OCI-LY3 (cell line): ENCODE measurements around the gene TOMM22.

Experiments used
- H2AFZ ChIP-seq: fragments of 200-600, 300-600 bp; shearing (Covaris generic); 2 replicates; pipeline ENCODE4 v1.6.0; 2014; ENCODE audit warnings: antibody characterized with exemption, low read depth, low read length
- H3K27ac ChIP-seq: fragments of 200-600, 300-600 bp; sonication (generic); 2 replicates; pipeline ENCODE4 v1.5.1; 2014; ENCODE audit warnings: mild to moderate bottlenecking, low read length, moderate library complexity, mixed read lengths
- H3K27me3 ChIP-seq: fragments of 200-600, 300-600 bp; sonication (generic); 2 replicates; pipeline ENCODE4 v1.6.1; 2014; ENCODE audit warnings: low read depth, low read length, mixed read lengths
- H3K36me3 ChIP-seq: fragments of 200-600, 300-600 bp; sonication (generic); replicated peaks from 2 replicates; pipeline ENCODE3; 2014; ENCODE audit warnings: low read depth, low read length, mixed read lengths
- H3K4me1 ChIP-seq: fragments of 300-600, 200-600 bp; sonication (generic); 2 replicates; pipeline ENCODE4 v1.6.1; 2014; ENCODE audit warnings: low read length, mixed read lengths
- H3K4me2 ChIP-seq: fragments of 200-600, 300-600 bp; sonication (generic); 2 replicates; pipeline ENCODE4 v1.6.1; 2014; ENCODE audit warnings: low read length, mixed read lengths
- H3K4me3 ChIP-seq: fragments of 300-600, 200-600 bp; sonication (generic); 2 replicates; pipeline ENCODE4 v1.5.1; 2014; ENCODE audit warnings: antibody characterized with exemption, mild to moderate bottlenecking, low read length, moderate library complexity
- H3K79me2 ChIP-seq: fragments of 300-600, 200-600 bp; shearing (Covaris generic); 2 replicates; pipeline ENCODE4 v1.6.1; 2014; ENCODE audit warnings: mild to moderate bottlenecking, low read length, mixed read lengths
- H3K9ac ChIP-seq: fragments of 300-600, 200-600 bp; shearing (Covaris generic); 2 replicates; pipeline ENCODE4 v1.6.0; 2014; ENCODE audit warnings: mild to moderate bottlenecking, low read length, moderate library complexity
- H3K9me3 ChIP-seq: fragments of 200-600, 300-600 bp; shearing (Covaris generic); 2 replicates; pipeline ENCODE4 v1.6.1; 2014; ENCODE audit warnings: low read length, mixed read lengths; ENCODE audit not compliant: insufficient read depth
- H4K20me1 ChIP-seq: fragments of 200-600, 300-600 bp; sonication (generic); 2 replicates; pipeline ENCODE4 v1.6.1; 2016; ENCODE audit warnings: low read length, mixed read lengths; ENCODE audit not compliant: insufficient read depth
- CTCF ChIP-seq: fragments of 200-600, 300-600 bp; sonication (generic); IDR thresholded peaks from 2 replicates; pipeline ENCODE4 v1.5.1; 2014; ENCODE audit warnings: antibody characterized with exemption, low read length, low read depth
- EZH2phosphoT487 ChIP-seq: fragments of 200-600 bp; shearing (Covaris generic); IDR thresholded peaks from 2 replicates; pipeline ENCODE4 v1.6.1; 2018; ENCODE audit warnings: antibody characterized with exemption, mixed run types, low read depth

TOMM22 gene

DNA sequence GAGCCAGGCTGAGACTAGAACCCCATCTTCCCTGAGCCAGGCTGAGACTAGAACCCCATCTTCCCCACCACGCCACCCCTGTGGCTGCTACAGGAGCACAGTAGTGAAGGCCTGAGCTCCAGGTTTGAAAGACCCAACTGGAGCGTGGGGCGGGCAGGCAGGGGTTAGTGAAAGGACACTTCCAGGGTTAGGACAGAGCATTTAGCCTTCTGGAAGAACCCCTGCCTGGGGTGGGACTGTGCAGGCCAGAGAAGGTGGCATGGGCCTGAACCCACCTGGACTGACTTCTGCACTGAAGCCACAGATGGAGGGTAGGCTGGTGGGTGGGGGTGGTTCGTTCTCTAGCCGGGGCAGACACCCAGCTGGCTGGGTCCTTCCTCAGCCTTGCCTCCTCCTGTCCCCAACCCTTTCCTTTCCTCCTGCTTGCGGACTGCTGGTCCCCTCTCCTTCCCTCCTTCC lies 50.0 kb downstream of the TOMM22 start:
- no peak for TF ChIP-seq EZH2phosphoT487
- TF ChIP-seq CTCF: no peak
- Histone ChIP-seq H3K27me3 (no peaks in the 10 kb centered on the region), H3K9me3 (no peaks in the 10 kb centered on the region), H3K36me3 (peaks cover 86% of the 10 kb centered on the region), H3K79me2 (no peaks in the 10 kb centered on the region), H4K20me1 (peaks cover 10% of the 10 kb centered on the region; the same call in 1 of the 2 replicates), H3K4me2 (no peak overlapping the region), H3K27ac (no peak overlapping the region), H2AFZ (no peak overlapping the region), H3K4me1 (no peaks in the 10 kb centered on the region), H3K9ac (no peak overlapping the region), H3K4me3 (no peak overlapping the region)

GRCh38 chr22:38732251-38732815 lies 50.6 kb downstream of the TOMM22 start:
- Histone ChIP-seq H3K9ac (no peak overlapping the region), H3K36me3 (peaks cover 85% of the 10 kb centered on the region)

DNA sequence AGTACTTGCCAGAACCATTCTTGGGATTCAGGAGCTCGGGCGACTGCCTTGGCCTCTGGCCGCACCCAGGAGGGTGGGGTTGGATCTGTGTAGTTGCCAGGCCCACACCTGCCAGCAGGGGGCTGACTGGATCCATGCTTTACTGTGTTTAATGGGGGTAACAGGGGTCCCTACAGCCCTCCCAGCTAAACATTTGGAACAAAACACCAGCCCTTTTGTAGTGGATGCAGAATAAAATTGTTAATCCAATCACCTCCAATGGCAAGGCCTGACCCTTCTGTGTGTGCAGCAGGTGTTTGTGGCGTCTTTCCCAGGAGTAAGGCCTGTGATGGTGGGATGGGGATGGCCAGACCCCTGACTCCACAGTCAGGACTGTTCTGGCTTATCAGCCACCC lies 51.6 kb downstream of the TOMM22 start:
- H3K27ac ChIP-seq: no peak overlapping the region
- H3K4me3 ChIP-seq: no peak overlapping the region
- H3K36me3 ChIP-seq: peaks cover 86% of the 10 kb centered on the region
- H3K79me2 ChIP-seq: no peaks in the 10 kb centered on the region
- no peak overlapping the region for H2AFZ ChIP-seq
- no peak overlapping the region for H3K9ac ChIP-seq
- H3K4me2 ChIP-seq: no peak overlapping the region
- H3K27me3 ChIP-seq: no peaks in the 10 kb centered on the region
- H3K4me1 ChIP-seq: no peaks in the 10 kb centered on the region
- H3K9me3 ChIP-seq: no peaks in the 10 kb centered on the region
- peaks cover 10% of the 10 kb centered on the region; the same call in 1 of the 2 replicates for H4K20me1 ChIP-seq
- TF ChIP-seq CTCF: peak; percentile 73
- TF ChIP-seq EZH2phosphoT487: no peak

More at GRCh38 chr22:38732251-38732815, 50.6 kb downstream of the TOMM22 start:
- no peaks in the 10 kb centered on the region for H3K4me1 ChIP-seq
- H3K4me2 ChIP-seq: no peak overlapping the region
- no peaks in the 10 kb centered on the region for H3K9me3 ChIP-seq
- TF ChIP-seq CTCF: no peak
- no peak for TF ChIP-seq EZH2phosphoT487
- H2AFZ ChIP-seq: no peak overlapping the region
- H3K4me3 ChIP-seq: no peak overlapping the region
- H3K27ac ChIP-seq: no peak overlapping the region
- H3K79me2 ChIP-seq: no peaks in the 10 kb centered on the region
- H3K27me3 ChIP-seq: no peaks in the 10 kb centered on the region
- peaks cover 10% of the 10 kb centered on the region; the same call in 1 of the 2 replicates for H4K20me1 ChIP-seq

DNA sequence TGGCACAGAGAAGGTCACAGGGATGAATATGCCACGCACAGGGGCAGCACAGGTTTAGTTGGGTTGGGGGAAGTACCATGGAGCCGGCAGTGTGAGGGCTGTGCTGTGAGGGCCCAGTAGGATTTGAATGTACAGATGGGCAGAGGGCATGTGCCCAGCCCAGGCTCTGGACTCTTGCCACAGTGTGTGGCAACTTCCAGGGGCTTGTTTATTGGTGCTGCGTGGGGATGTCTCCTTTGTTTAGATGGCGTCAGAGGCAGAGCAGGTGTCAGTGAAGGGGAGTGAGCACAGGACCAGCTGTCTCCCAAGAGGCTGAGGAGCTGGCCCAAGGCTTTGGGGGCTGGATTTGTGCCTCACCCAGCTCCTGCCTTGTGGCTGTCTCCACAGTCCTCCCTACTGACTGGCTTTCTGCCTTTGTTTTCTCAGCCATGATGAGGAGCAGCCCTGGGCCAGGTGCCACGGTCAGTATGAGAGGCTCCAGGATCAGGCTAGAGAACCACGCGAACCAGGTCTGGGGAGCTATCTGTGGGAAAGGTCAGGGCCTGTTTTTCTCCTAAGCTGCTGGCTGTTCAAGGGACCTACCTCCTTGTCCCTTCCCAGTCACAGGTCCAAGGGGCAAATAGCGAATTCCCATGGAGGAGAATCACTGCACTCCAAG lies 52.1 kb downstream of the TOMM22 start:
- H4K20me1 ChIP-seq: peaks cover 10% of the 10 kb centered on the region; the same call in 1 of the 2 replicates
- H3K36me3 ChIP-seq: peaks cover 85% of the 10 kb centered on the region
- no peak overlapping the region for H3K27ac ChIP-seq
- no peak overlapping the region for H3K9ac ChIP-seq
- no peak overlapping the region for H2AFZ ChIP-seq
- TF ChIP-seq EZH2phosphoT487: no peak
- no peak for TF ChIP-seq CTCF
- H3K9me3 ChIP-seq: no peaks in the 10 kb centered on the region
- H3K4me3 ChIP-seq: no peak overlapping the region
- H3K4me2 ChIP-seq: no peak overlapping the region
- H3K79me2 ChIP-seq: no peaks in the 10 kb centered on the region
- H3K27me3 ChIP-seq: no peaks in the 10 kb centered on the region
- H3K4me1 ChIP-seq: no peaks in the 10 kb centered on the region
